ENCODE measurements around the gene TMEM63C.

DNA sequence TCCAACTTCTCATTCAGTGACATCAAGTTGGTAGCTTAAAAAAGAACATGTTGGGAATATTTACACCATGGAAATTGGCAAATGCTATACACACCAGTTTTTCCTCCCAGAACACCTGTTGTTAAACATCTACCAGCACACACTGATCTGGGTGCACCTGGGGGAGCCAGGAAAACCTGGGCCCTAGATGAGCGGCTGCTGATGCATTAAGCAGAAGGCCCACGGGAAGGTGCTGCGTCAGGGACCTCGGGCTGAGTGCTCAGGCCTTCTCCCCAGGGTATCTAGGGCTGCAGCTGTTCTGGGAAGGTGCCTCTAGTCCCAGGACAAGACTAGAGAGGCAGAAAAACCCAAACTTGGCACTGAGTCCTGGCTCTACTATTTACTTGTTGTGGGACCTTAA, 92.2 kb downstream of the TMEM63C start:
- TF ChIP-seq, protein P1, sequence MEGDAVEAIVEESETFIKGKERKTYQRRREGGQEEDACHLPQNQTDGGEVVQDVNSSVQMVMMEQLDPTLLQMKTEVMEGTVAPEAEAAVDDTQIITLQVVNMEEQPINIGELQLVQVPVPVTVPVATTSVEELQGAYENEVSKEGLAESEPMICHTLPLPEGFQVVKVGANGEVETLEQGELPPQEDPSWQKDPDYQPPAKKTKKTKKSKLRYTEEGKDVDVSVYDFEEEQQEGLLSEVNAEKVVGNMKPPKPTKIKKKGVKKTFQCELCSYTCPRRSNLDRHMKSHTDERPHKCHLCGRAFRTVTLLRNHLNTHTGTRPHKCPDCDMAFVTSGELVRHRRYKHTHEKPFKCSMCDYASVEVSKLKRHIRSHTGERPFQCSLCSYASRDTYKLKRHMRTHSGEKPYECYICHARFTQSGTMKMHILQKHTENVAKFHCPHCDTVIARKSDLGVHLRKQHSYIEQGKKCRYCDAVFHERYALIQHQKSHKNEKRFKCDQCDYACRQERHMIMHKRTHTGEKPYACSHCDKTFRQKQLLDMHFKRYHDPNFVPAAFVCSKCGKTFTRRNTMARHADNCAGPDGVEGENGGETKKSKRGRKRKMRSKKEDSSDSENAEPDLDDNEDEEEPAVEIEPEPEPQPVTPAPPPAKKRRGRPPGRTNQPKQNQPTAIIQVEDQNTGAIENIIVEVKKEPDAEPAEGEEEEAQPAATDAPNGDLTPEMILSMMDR (IDR thresholded peaks at IDR 0.05) = no peak
- no peak for TF ChIP-seq POLR2A (IDR thresholded peaks at IDR 0.05)
